Fibroblast of the aortic adventitia (primary cell): ENCODE results near the gene SLC28A3. TPM values are rescaled to one million over a fixed set of nuclear protein-coding genes. Genes with fewer than 3 reads are reported as not detected.

Source experiments
- DNase-seq: peaks from one replicate; pipeline ENCODE4 v3.0.0-alpha.2; 2010; ENCODE audit warnings: low read depth
- H3K4me3 ChIP-seq: 2 replicates; pipeline ENCODE4 v1.5.1; 2011; ENCODE audit warnings: low read depth, mild to moderate bottlenecking, control low read depth, low read length, moderate library complexity
- CTCF ChIP-seq: IDR thresholded peaks from 2 replicates; pipeline ENCODE4 v1.5.1; 2011; ENCODE audit warnings: mild to moderate bottlenecking, low read length, control low read depth, inconsistent platforms; ENCODE audit not compliant: insufficient read depth
- total RNA-seq: library from RNA; depleted of rRNA; stranded (reverse); fragments of >200 nt; gene quantifications from 2 replicates; pipeline ENCODE4 v1.2.3, GENCODE V29; 2012; ENCODE audit warnings: low replicate concordance

Gene SLC28A3
- total RNA-seq, 1 donor = 0.36 TPM

DNA sequence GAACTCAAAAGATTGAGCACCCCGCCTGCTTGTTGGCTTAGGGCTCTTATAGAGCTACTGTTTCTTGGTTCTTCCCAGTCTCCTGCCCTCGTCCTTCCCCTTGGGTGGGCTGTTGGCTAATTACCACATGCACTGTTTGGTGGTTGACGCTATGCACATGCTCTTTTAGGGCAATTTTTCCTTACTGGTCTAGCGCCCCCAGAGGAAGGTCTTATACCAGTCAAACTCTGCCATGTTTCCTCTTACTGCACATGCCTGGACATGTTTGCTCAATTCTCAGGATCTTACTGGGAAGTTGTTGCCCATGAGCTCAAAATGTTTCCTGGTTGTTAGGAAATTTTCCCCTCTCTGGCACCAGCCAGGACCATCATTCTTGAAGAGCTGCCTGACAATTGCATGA is 101.9 kb downstream of the SLC28A3 start:
- no peak for DNase-seq
- TF ChIP-seq CTCF = peak; percentile 4
- H3K4me3 ChIP-seq = no peak overlapping the region

- no peak overlapping the region for H3K4me3 ChIP-seq
- no peak for TF ChIP-seq CTCF
- no peak for DNase-seq
Measured at GRCh38 chr9:84235511-84235910, 105.0 kb downstream of the SLC28A3 start.

DNA sequence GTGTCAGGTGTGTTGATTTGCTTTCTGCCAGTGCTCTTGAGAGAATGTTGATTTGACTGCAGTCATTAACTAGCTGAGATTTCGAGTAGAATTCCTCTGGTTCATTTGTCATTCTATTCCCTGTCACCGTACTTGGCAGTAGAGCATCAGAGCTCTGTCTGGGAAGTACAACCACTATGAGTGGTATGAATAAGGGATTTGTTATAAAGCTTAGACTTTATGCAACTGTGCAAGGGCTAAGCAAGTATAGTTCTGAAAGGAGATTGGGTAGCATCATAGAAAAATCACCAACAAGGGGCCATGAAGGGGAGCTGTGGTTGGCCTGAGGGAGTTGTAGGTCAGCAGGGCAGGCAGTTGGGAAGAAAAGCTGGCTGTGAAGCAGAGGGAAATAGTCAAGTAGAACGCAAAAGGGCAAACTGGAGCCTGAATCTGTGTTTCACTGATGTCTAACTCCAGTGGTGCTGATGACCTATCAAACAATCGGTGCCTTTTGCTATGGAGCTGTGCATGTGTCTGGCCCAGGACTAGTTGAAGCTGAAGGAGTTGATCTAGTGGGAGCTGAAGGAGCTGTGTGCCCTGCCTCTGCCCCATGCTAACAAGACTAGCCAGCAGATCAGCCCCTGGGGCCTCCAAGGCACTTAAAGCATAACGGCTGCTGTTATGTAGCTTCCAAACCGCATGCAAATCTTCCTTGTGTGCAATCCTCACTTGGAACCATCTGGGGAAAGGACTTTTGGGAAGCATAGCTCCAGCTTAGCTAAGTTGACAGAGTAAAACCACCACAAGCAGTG is 110.0 kb downstream of the SLC28A3 start:
- no peak overlapping the region for H3K4me3 ChIP-seq
- TF ChIP-seq CTCF = no peak
- DNase-seq = peak; percentile 18

DNA sequence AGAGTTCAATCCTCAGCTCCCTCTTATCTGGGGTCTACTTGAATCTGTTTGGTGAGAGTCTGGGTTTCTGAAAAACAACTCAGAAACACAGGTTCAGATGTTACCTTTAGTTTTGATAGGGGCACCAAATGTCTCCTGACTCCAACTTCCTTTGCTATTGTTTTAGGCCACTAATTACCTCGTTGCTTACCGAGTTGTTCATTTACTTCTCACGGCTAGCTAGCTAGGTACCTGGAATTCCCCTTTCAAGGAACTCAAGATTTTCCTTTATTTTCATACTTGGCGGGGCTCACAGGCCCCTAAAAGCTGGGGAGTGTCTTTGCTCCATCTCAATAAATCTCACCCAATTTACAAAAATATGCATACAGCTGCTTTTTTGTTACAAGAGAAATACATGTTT is 111.4 kb downstream of the SLC28A3 start:
- no peak overlapping the region for H3K4me3 ChIP-seq
- TF ChIP-seq CTCF = no peak
- DNase-seq = no peak

DNA sequence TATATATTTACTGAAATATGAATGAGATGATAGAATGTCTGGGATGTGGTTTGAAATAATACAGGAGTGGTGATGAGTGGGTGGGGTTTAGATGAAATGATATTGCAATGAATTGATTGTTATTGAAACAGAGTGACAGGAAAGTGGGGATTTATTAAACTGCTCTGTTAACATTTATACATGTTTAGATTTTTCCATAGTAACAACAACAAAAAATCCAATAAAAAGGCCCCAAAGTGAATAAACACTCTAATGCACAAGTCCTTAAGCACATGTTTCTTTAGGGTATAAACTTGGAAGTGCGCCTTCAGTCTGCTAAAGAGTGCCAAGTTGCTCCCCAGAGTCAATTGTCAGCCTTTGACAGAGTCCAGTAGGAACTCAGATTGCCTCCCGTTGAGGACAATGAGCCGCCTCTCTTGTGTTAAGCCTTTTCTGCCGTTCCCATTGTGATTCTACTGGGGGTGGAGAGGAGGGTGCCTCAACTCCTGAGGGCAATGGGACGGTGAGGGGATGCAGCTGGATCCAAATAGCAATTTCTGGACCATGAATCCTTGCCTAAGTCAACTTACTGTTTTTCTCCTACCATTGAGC is 112.3 kb downstream of the SLC28A3 start:
- TF ChIP-seq CTCF = no peak
- no peak for DNase-seq
- no peak overlapping the region for H3K4me3 ChIP-seq

DNA sequence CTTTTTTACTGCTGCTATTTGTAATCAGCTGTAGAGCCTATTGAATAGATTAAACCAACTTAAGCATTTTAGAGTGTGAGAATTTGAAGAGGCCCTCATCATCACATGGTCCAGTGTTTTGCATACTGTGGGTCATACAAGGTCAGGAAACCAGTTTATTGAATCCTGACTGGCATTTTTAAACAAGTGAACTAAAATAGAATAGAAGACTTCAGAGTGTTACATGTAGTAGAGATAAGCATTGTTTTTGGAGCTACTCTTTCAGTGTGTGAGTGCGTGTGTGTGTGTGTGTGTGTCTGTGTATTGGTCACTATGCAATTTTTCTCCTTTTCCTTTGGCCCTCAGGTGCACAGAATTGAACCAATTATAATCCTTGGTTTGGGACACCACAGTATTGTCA is 114.4 kb downstream of the SLC28A3 start:
- no peak for TF ChIP-seq CTCF
- DNase-seq = no peak

More for the DNA sequence above, 114.4 kb downstream of the SLC28A3 start:
- no peak overlapping the region for H3K4me3 ChIP-seq
